ENCODE results near the gene GDF9. TPM values are rescaled to one million over a fixed set of nuclear protein-coding genes. Genes with fewer than 3 reads are reported as not detected.
A peak's percentile ranks its signal among the peaks of the same experiment; 100 is the strongest.

The GDF9 gene
- total RNA-seq, 1 experiment from 2014 or later = 0.49 TPM

GRCh38 chr5:132883261-132883834 lies 17.1 kb upstream of the GDF9 start:
- Histone ChIP-seq H3K4me2 (ENCODE audit: low read length) (no peak overlapping the region), H3K27me3 (ENCODE audit: insufficient read depth, low read length) (no peaks in the 10 kb centered on the region), H3K4me3 (replicated peaks in 1 of 2; ENCODE audit: low read depth in 1 of 2, low read length in 2 of 2) (no peak overlapping the region), H2AFZ (ENCODE audit: low read depth, low read length, poor library complexity, severe bottlenecking) (no peak overlapping the region), H3K9me3 (ENCODE audit: control insufficient read depth in 1 of 2, insufficient read depth in 1 of 2, low read depth in 1 of 2, low read length in 2 of 2) (no peaks in the 10 kb centered on the region), H3K4me1 (ENCODE audit: control insufficient read depth in 1 of 2, insufficient read depth in 2 of 2, low read length in 2 of 2) (no peaks in the 10 kb centered on the region), H3K36me3 (ENCODE audit: control insufficient read depth in 1 of 2, insufficient read depth in 2 of 2, low read length in 2 of 2) (peaks cover 13 to 67% of the 10 kb centered on the region in 2 experiments), H3K27ac (ENCODE audit: low read depth, low read length) (no peak overlapping the region), H3K79me2 (ENCODE audit: insufficient read depth, low read length) (no peaks in the 10 kb centered on the region), H4K20me1 (ENCODE audit: insufficient read depth) (no peaks in the 10 kb centered on the region), H3K9ac (ENCODE audit: low read length) (no peak overlapping the region), H3K9me2 (ENCODE audit: insufficient read depth) (no peaks in the 10 kb centered on the region)
- 0 out of 2 replicates have a peak, but pooled peaks have one; percentile 4 for TF ChIP-seq SP1 (IDR thresholded peaks at IDR 0.05; ENCODE audit: low read depth)
- no peak for TF ChIP-seq TCF7L2 (IDR thresholded peaks at IDR 0.05; ENCODE audit: borderline replicate concordance, extremely low read depth, insufficient read depth, insufficient read length)
- TF ChIP-seq, protein P1, sequence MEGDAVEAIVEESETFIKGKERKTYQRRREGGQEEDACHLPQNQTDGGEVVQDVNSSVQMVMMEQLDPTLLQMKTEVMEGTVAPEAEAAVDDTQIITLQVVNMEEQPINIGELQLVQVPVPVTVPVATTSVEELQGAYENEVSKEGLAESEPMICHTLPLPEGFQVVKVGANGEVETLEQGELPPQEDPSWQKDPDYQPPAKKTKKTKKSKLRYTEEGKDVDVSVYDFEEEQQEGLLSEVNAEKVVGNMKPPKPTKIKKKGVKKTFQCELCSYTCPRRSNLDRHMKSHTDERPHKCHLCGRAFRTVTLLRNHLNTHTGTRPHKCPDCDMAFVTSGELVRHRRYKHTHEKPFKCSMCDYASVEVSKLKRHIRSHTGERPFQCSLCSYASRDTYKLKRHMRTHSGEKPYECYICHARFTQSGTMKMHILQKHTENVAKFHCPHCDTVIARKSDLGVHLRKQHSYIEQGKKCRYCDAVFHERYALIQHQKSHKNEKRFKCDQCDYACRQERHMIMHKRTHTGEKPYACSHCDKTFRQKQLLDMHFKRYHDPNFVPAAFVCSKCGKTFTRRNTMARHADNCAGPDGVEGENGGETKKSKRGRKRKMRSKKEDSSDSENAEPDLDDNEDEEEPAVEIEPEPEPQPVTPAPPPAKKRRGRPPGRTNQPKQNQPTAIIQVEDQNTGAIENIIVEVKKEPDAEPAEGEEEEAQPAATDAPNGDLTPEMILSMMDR (IDR thresholded peaks at IDR 0.05 in 2 of 3, conservative IDR thresholded peaks at IDR 0.05 in 1 of 3; ENCODE audit: borderline replicate concordance in 1 of 3, insufficient read depth in 1 of 3, low read depth in 2 of 3, low read length in 2 of 3) = peak; percentile 67 to 78 (median 71); a peak in 5 of 6 replicates
- peak; percentile 67 for TF ChIP-seq RAD21 (IDR thresholded peaks at IDR 0.05; ENCODE audit: low read depth)
- no peak for TF ChIP-seq EZH2 (IDR thresholded peaks at IDR 0.05)
- TF ChIP-seq REST (IDR thresholded peaks at IDR 0.05; ENCODE audit: low read depth) = no peak
- TF ChIP-seq SRF (IDR thresholded peaks at IDR 0.05; ENCODE audit: low read depth) = no peak
- ATAC-seq (peak; percentile 98), DNase-seq (ENCODE audit: low read depth, low spot score) (peak; percentile 52)
- CTCF ChIA-PET = interaction anchor here (0.6 to 2.2 kb wide), 13 partner anchors 8 to 378 kb away, joined by 3 to 10 read pairs (median 4); partner anchors contain the start of gene LEAP2
- intact Hi-C loops (cut with micrococcal nuclease) = loop anchor here (1.0 kb wide), 2 partner anchors 53 to 497 kb away; partner anchors contain the start of gene SHROOM1
- POLR2A ChIA-PET = no interaction called here
- RAD21 ChIA-PET (ENCODE audit: low non-redundant PET in 1 of 2, low total read pairs in 2 of 2, uncharacterized antibody in 2 of 2, unreplicated experiment in 2 of 2) = interaction anchor here in 1 of 2 experiments (0.6 to 1.2 kb wide), 2 partner anchors 128 to 166 kb away, joined by 3 read pairs; no protein-coding TSS in a partner anchor
- BruUV-seq (replicated peaks) = no TSS peak

Data from HCT116 (cell line).